IMR-90 (cell line): ENCODE data around the gene SYNE1. TPM values are rescaled to one million over a fixed set of nuclear protein-coding genes. Genes with fewer than 3 reads are reported as not detected.
A peak's percentile ranks its signal among the peaks of the same experiment; 100 is the strongest.

Experiments used
- ATAC-seq: fragments of 200-7000 bp; cut with Tn5 transposase; 2 replicates; pipeline ENCODE4 v1.9.1; 2020; ENCODE audit warnings: low read depth, mild to moderate bottlenecking, moderate library complexity
- BruUV-seq: library from RNA; stranded (reverse); fragments of 400-500 nt; replicated peaks from 2 replicates; lab custom pipeline; 2021; lab: Mats Ljungman, UMichigan
- CTCF ChIA-PET: fragments of 300-600 bp; formaldehyde crosslinking; extraction: SDS; loops from one replicate; lab custom pipeline; 2021; ENCODE audit warnings: antibody characterized with exemption; lab: Yijun Ruan, JAX
- POLR2A ChIA-PET: fragments of 300-600 bp; sonication (Branson Sonifier 250); formaldehyde crosslinking; loops from one replicate; lab custom pipeline; 2022; ENCODE audit warnings: antibody characterized with exemption; ENCODE audit not compliant: unreplicated experiment; lab: Charles Lee
- DNase-seq: peaks from one replicate; pipeline ENCODE4 v3.0.0; 2013
- H2AFZ ChIP-seq: replicated peaks from 2 replicates; pipeline ENCODE3; 2013; ENCODE audit warnings: low read length, mild to moderate bottlenecking; ENCODE audit not compliant: poor library complexity
- H2AK5ac ChIP-seq: 2 replicates; pipeline ENCODE4 v1.6.1; 2013; ENCODE audit warnings: low read depth, low read length, inconsistent platforms
- H2AK9ac ChIP-seq: replicated peaks from 2 replicates; pipeline ENCODE3; 2013; ENCODE audit warnings: mild to moderate bottlenecking, low read depth, low read length, moderate library complexity; ENCODE audit not compliant: poor library complexity
- H2BK120ac ChIP-seq: 2 replicates; pipeline ENCODE4 v1.6.1; 2013; ENCODE audit warnings: low read depth, low read length, inconsistent platforms
- H2BK15ac ChIP-seq: 3 replicates; pipeline ENCODE4 v1.6.1; 2013; ENCODE audit warnings: low read depth, low read length, inconsistent platforms
- H2BK20ac ChIP-seq: 2 replicates; pipeline ENCODE4 v1.6.1; 2013; ENCODE audit warnings: low read depth, mild to moderate bottlenecking, inconsistent platforms, low read length, moderate library complexity
- H2BK5ac ChIP-seq: 2 replicates; pipeline ENCODE4 v1.6.1; 2013; ENCODE audit warnings: mild to moderate bottlenecking, low read depth, low read length, inconsistent platforms; ENCODE audit not compliant: poor library complexity, severe bottlenecking
- H3K14ac ChIP-seq: replicated peaks from 2 replicates; pipeline ENCODE4 v1.6.1; 2013; ENCODE audit warnings: low read depth, low read length, inconsistent platforms
- H3K18ac ChIP-seq: 2 replicates; pipeline ENCODE4 v1.6.1; 2013; ENCODE audit warnings: low read depth, low read length, control low read depth
- H3K23ac ChIP-seq: 2 replicates; pipeline ENCODE4 v1.6.1; 2013; ENCODE audit warnings: low read depth, low read length, inconsistent platforms
- H3K27ac ChIP-seq: 2 replicates; pipeline ENCODE4 v1.5.1; 2013; ENCODE audit warnings: mild to moderate bottlenecking, control low read depth, low read length; ENCODE audit not compliant: insufficient read depth
- H3K27me3 ChIP-seq: 2 replicates; pipeline ENCODE4 v1.6.1; 2013; ENCODE audit warnings: low read length; ENCODE audit not compliant: control insufficient read depth, insufficient read depth
- H3K36me3 ChIP-seq: 2 replicates; pipeline ENCODE4 v1.6.1; 2013; ENCODE audit warnings: low read length, mixed read lengths; ENCODE audit not compliant: control insufficient read depth, insufficient read depth
- H3K4ac ChIP-seq: 2 replicates; pipeline ENCODE4 v1.6.1; 2013; ENCODE audit warnings: low read depth, low read length, inconsistent platforms
- H3K4me1 ChIP-seq: 2 replicates; pipeline ENCODE4 v1.6.1; 2013; ENCODE audit warnings: low read length, mixed read lengths; ENCODE audit not compliant: control insufficient read depth, insufficient read depth
- H3K4me2 ChIP-seq: 2 replicates; pipeline ENCODE4 v1.6.1; 2013; ENCODE audit warnings: low read depth, mild to moderate bottlenecking, control low read depth, low read length, moderate library complexity
- H3K4me3 ChIP-seq: 2 replicates; pipeline ENCODE4 v1.5.1; 2013; ENCODE audit warnings: low read depth, mild to moderate bottlenecking, control low read depth, low read length, moderate library complexity; ENCODE audit not compliant: insufficient read depth
- H3K56ac ChIP-seq: 2 replicates; pipeline ENCODE4 v1.6.1; 2013; ENCODE audit warnings: low read length, inconsistent platforms; ENCODE audit not compliant: insufficient read depth; ENCODE audit errors: extremely low read depth
- H3K79me1 ChIP-seq, 2 experiments: 2 replicates each; pipeline ENCODE4 v1.6.1; 2013; ENCODE audit warnings: low read length in 2 of 2, inconsistent platforms in 1 of 2, low read depth in 1 of 2
- H3K9ac ChIP-seq: 2 replicates; pipeline ENCODE4 v1.6.1; 2013; ENCODE audit warnings: low read depth, low read length, control low read depth
- H3K9me1 ChIP-seq: 2 replicates; pipeline ENCODE4 v1.6.1; 2013; ENCODE audit warnings: low read length, inconsistent platforms; ENCODE audit not compliant: insufficient read depth
- H3K9me3 ChIP-seq: 2 replicates; pipeline ENCODE4 v1.6.1; 2013; ENCODE audit warnings: low read length; ENCODE audit not compliant: control insufficient read depth, insufficient read depth
- H4K20me1 ChIP-seq: 2 replicates; pipeline ENCODE4 v1.6.1; 2013; ENCODE audit warnings: low read length, inconsistent platforms; ENCODE audit not compliant: insufficient read depth
- H4K5ac ChIP-seq: 2 replicates; pipeline ENCODE4 v1.6.1; 2013; ENCODE audit warnings: mild to moderate bottlenecking, low read depth, low read length, control low read depth
- H4K8ac ChIP-seq, 2 experiments: 2 replicates each; pipeline ENCODE4 v1.6.1; 2013; ENCODE audit warnings: low read depth in 2 of 2, low read length in 2 of 2, control low read depth in 1 of 2, inconsistent platforms in 1 of 2
- H4K91ac ChIP-seq: 2 replicates; pipeline ENCODE4 v1.6.1; 2013; ENCODE audit warnings: low read depth, low read length, inconsistent platforms; ENCODE audit not compliant: insufficient read depth
- CEBPB ChIP-seq: IDR thresholded peaks from 2 replicates; pipeline ENCODE4 v1.6.1; 2012; ENCODE audit warnings: low read depth, low read length, improper control_type of control experiment
- CHD1 ChIP-seq: IDR thresholded peaks from 2 replicates; pipeline ENCODE4 v1.6.1; 2012; ENCODE audit warnings: low read depth, low read length, improper control_type of control experiment
- CTCF ChIP-seq: conservative IDR thresholded peaks from 2 replicates; pipeline ENCODE4 v1.5.1; 2012; ENCODE audit warnings: mild to moderate bottlenecking, low read depth, low read length, improper control_type of control experiment
- ELK1 ChIP-seq: fragments of 150-350 bp; IDR thresholded peaks from 2 replicates; pipeline ENCODE4 v1.6.1; 2016; ENCODE audit warnings: low read depth, mild to moderate bottlenecking, low read length, moderate library complexity, borderline replicate concordance
- FOS ChIP-seq: fragments of 150-350 bp; IDR thresholded peaks from 2 replicates; pipeline ENCODE4 v1.6.1; 2016; ENCODE audit warnings: low read depth, low read length
- MAFK ChIP-seq: IDR thresholded peaks from 2 replicates; pipeline ENCODE4 v1.6.1; 2012; ENCODE audit warnings: low read depth, low read length, improper control_type of control experiment
- MAZ ChIP-seq: IDR thresholded peaks from 2 replicates; pipeline ENCODE4 v1.6.1; 2012; ENCODE audit warnings: low read depth, mild to moderate bottlenecking, low read length, improper control_type of control experiment, moderate library complexity, borderline replicate concordance
- NFE2L2 ChIP-seq: fragments of 150-350 bp; IDR thresholded peaks from 2 replicates; pipeline ENCODE4 v1.6.1; 2016; ENCODE audit warnings: low read depth, mild to moderate bottlenecking, low read length
- POLR2A ChIP-seq: IDR thresholded peaks from 2 replicates; pipeline ENCODE4 v1.6.1; 2012; ENCODE audit warnings: mild to moderate bottlenecking, low read depth, low read length
- RAD21 ChIP-seq: IDR thresholded peaks from 2 replicates; pipeline ENCODE4 v1.6.1; 2012; ENCODE audit warnings: low read length, improper control_type of control experiment
- RCOR1 ChIP-seq: IDR thresholded peaks from 2 replicates; pipeline ENCODE4 v1.6.1; 2012; ENCODE audit warnings: mild to moderate bottlenecking, low read length, improper control_type of control experiment; ENCODE audit not compliant: insufficient replicate concordance
- RFX5 ChIP-seq: IDR thresholded peaks from 2 replicates; pipeline ENCODE4 v1.8.0; 2012; ENCODE audit warnings: low read depth, mild to moderate bottlenecking, low read length, moderate library complexity
- SMC3 ChIP-seq: fragments of 150-350 bp; IDR thresholded peaks from 2 replicates; pipeline ENCODE4 v1.6.1; 2016; ENCODE audit warnings: low read depth, mild to moderate bottlenecking, antibody characterized with exemption, low read length, moderate library complexity
- WGBS, 2 experiments: methylation state at CpG; one replicate each; pipeline versions ENCODE4 v1.1.5 to v1.1.7; 2013; ENCODE audit warnings: missing lambda C conversion rate in 2 of 2; ENCODE audit not compliant: insufficient read length in 1 of 2; ENCODE audit errors: extremely low coverage in 2 of 2; 5-methylcytosine and 5-hydroxymethylcytosine counted together
- dilution Hi-C: fragments of 300-500 bp; cut with HindIII; formaldehyde crosslinking; loops from one replicate; pipeline ENCODE4 v1.14.3; 2018; ENCODE audit warnings: low sequenced_read_pairs; ENCODE audit not compliant: unreplicated experiment
- in situ Hi-C: fragments of 300-500 bp; cut with MboI; formaldehyde crosslinking; loops from 3 replicates; pipeline ENCODE4 v1.14.3; 2019; ENCODE audit warnings: low sequenced_read_pairs, inconsistent platforms, mixed read lengths
- intact Hi-C: fragments of 100-400 bp; cut with micrococcal nuclease; formaldehyde crosslinking; loops from 2 replicates; pipeline ENCODE4 v1.10.0; 2022
- polyA plus RNA-seq, 3 experiments: library from polyadenylated mRNA; depleted of rRNA; stranded (reverse); fragments of >200 nt; gene quantifications; 2 replicates each; pipeline ENCODE4 v1.2.3, GENCODE V29; 2012; ENCODE audit warnings: low replicate concordance in 1 of 3
- total RNA-seq: library from RNA; depleted of rRNA; stranded (reverse); fragments of >200 nt; gene quantifications from 2 replicates; pipeline ENCODE4 v1.2.3, GENCODE V29; 2012
- TF ChIP-seq, protein P1 (sequence below): fragments of 150-350 bp; IDR thresholded peaks from 2 replicates; pipeline ENCODE4 v1.6.1; 2017; ENCODE audit warnings: mild to moderate bottlenecking, antibody characterized with exemption, low read length, low read depth

Gene SYNE1
- total and polyA plus RNA-seq, 2 of the 4 experiments (the other 2 are of a cell fraction) = 34.1 to 159 TPM

DNA sequence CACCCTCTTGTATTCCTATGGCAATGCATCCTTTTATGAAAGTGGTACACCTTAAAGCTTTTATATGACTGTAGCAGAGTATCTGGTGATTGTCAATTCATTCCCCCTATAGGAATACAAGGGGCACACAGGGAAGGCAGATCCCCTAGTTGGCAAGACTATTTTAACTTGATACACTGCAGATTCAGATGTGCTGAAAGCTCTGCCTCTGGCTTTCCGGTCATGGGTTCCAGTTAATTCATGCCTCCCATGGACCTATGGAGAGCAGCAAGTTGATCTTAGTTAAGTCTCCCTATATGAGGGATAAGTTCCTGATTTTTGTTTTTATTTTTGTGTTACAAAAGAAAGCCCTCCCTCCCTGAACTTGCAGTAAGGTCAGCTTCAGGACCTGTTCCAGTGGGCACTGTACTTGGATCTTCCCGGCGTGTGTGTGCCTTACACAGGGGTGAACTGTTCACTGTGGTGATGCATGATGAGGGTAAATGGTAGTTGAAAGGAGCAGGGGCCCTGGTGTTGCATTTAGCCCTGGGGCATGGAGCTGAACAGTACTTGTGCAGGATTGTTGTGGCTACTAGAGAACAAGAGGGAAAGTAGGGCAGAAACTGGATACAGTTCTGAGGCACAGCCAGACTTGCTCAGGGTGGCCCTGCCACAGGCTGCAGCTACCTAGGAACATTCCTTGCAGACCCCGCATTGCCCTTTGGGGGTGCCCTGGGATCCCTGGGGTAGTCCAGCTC is 537.5 kb downstream of the SYNE1 start:
- Histone ChIP-seq H2BK20ac (no peak overlapping the region), H3K14ac (0 out of 2 replicates have a peak overlapping the region, but pooled peaks have one; percentile 3), H4K5ac (peak overlapping the region; percentile 65; the same call in 1 of the 2 replicates), H2BK5ac (no peak overlapping the region), H3K4ac (peak overlapping the region; percentile 46), H3K27me3 (no peaks in the 10 kb centered on the region), H2BK120ac (peak overlapping the region; percentile 77), H3K79me1 (no peaks in the 10 kb centered on the region), H2BK15ac (peak overlapping the region; percentile 32; the same call in 1 of the 3 replicates), H3K18ac (peak overlapping the region; percentile 30), H2AFZ (peak overlapping the region; percentile 84), H4K8ac (peak overlapping the region; percentile 36 to 61; a peak in 3 of 4 replicates), H3K4me3 (no peak overlapping the region), H3K27ac (no peak overlapping the region; the same call in 1 of the 2 replicates), H3K4me1 (peaks cover 25% of the 10 kb centered on the region), H3K4me2 (no peak overlapping the region), H3K23ac (no peak overlapping the region), H2AK5ac (peak overlapping the region; percentile 25; the same call in 1 of the 2 replicates), H3K36me3 (no peaks in the 10 kb centered on the region), H4K91ac (peak overlapping the region; percentile 70), H2AK9ac (peak overlapping the region; percentile 63), H3K56ac (no peak overlapping the region), H3K9me1 (peaks cover 12% of the 10 kb centered on the region; the same call in 1 of the 2 replicates), H3K9ac (no peak overlapping the region), H4K20me1 (no peaks in the 10 kb centered on the region), H3K9me3 (peaks cover 3% of the 10 kb centered on the region)
- BruUV-seq = no TSS peak
- ChIA-PET POLR2A (no interaction called here), CTCF (interaction anchor here (0.5 kb wide), 1 partner anchor 10 kb away, joined by 3 read pairs; no protein-coding TSS in a partner anchor)
- ATAC-seq (no peak), DNase-seq (no peak)
- dilution Hi-C loops = no loop called here
- intact Hi-C loops = loop anchor here (5.0 kb wide), 1 partner anchor 707 kb away; the partner anchor contains the start of gene ZBTB2
- in situ Hi-C loops = no loop called here
- WGBS, 2 experiments = no CpG with 5 or more reads among the region's 4 CpGs
- TF ChIP-seq NFE2L2 (no peak), ELK1 (no peak), FOS (no peak), MAZ (no peak), MAFK (no peak), CHD1 (no peak), RFX5 (no peak), SMC3 (no peak), RAD21 (no peak), CTCF (no peak), POLR2A (no peak), RCOR1 (no peak), CEBPB (no peak)
- TF ChIP-seq, protein P1, sequence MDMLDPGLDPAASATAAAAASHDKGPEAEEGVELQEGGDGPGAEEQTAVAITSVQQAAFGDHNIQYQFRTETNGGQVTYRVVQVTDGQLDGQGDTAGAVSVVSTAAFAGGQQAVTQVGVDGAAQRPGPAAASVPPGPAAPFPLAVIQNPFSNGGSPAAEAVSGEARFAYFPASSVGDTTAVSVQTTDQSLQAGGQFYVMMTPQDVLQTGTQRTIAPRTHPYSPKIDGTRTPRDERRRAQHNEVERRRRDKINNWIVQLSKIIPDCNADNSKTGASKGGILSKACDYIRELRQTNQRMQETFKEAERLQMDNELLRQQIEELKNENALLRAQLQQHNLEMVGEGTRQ = no peak
